Measurements from ENCODE around the gene NAALADL2. TPM values are rescaled to one million over a fixed set of nuclear protein-coding genes. Genes with fewer than 3 reads are reported as not detected.

Gene NAALADL2
- total RNA-seq, 1 donor from 2014 or later, result 9.9 TPM

DNA sequence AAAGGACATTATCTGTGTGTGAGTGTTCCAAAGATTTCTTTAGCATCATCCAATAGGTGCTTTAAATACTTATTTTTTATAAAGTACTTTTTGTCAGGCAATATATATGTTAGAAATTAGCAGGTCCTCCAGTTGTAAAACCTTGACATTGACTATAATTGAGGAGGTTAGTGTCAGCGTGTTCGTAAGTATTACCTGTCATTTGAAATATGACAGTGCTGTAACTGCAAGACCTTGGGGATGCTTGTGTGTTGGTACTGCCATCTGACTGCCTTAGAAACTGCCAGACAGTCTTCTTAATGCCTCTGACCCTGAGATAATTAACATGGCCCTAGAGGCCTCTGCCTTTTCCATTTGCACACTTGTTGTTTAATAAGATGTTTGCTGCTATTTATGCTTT lies 170.7 kb downstream of the NAALADL2 start:
- Mint-ChIP-seq H3K27me3 (no peaks in the 10 kb centered on the region), H3K4me3 (no peak overlapping the region), H3K27ac (no peak overlapping the region), H3K36me3 (no peaks in the 10 kb centered on the region), H3K9me3 (no peaks in the 10 kb centered on the region), H3K4me1 (ENCODE audit: unreplicated experiment) (no peaks in the 10 kb centered on the region)
- TF ChIP-seq, protein P1, sequence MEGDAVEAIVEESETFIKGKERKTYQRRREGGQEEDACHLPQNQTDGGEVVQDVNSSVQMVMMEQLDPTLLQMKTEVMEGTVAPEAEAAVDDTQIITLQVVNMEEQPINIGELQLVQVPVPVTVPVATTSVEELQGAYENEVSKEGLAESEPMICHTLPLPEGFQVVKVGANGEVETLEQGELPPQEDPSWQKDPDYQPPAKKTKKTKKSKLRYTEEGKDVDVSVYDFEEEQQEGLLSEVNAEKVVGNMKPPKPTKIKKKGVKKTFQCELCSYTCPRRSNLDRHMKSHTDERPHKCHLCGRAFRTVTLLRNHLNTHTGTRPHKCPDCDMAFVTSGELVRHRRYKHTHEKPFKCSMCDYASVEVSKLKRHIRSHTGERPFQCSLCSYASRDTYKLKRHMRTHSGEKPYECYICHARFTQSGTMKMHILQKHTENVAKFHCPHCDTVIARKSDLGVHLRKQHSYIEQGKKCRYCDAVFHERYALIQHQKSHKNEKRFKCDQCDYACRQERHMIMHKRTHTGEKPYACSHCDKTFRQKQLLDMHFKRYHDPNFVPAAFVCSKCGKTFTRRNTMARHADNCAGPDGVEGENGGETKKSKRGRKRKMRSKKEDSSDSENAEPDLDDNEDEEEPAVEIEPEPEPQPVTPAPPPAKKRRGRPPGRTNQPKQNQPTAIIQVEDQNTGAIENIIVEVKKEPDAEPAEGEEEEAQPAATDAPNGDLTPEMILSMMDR (conservative IDR thresholded peaks at IDR 0.05), result no peak
- DNase-seq (ENCODE audit: extremely low spot score, unreplicated experiment), result no peak

DNA sequence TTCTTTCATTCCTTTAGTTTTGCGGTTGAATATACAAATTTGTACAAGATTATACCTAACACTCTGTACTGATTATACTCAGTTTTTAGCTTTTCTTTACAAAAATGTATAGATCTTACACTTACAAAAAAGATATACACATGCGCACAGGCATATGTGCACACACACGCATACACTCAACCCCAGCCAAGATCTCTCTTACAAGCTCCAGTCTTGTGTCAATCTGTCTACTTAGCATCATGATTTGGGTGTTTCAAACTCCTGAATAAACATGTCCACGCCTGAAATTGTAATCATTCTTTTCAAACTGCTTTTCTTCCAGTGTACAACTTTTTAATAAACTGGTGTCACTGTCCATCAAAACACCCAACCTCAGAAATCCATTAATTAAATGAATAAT lies 180.7 kb downstream of the NAALADL2 start:
- Mint-ChIP-seq H3K27me3 (no peaks in the 10 kb centered on the region), H3K9me3 (no peaks in the 10 kb centered on the region), H3K36me3 (no peaks in the 10 kb centered on the region), H3K27ac (no peak overlapping the region), H3K4me1 (ENCODE audit: unreplicated experiment) (no peaks in the 10 kb centered on the region), H3K4me3 (no peak overlapping the region)
- no peak for DNase-seq (ENCODE audit: extremely low spot score, unreplicated experiment)
- TF ChIP-seq, protein P1 (conservative IDR thresholded peaks at IDR 0.05), result no peak

DNA sequence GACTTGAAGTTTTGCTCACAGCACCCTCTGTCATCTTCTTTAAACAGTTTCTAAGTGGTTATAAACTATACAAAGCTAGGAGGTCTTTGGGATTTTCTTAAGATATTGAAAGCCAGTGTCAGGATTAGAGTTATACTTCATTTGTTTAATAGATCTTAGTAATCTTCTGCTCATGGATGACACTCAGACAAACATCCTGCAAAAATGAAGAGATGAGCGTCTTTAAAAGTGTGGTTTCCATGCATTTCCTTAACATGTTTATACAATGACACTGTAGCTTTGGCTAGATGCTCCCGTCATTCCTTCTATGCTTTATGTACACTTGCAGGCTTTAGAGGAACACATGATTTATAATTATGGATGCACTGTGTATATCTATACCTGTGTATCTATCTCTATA lies 182.2 kb downstream of the NAALADL2 start:
- Mint-ChIP-seq H3K27me3 (no peaks in the 10 kb centered on the region), H3K4me1 (ENCODE audit: unreplicated experiment) (no peaks in the 10 kb centered on the region)

DNA sequence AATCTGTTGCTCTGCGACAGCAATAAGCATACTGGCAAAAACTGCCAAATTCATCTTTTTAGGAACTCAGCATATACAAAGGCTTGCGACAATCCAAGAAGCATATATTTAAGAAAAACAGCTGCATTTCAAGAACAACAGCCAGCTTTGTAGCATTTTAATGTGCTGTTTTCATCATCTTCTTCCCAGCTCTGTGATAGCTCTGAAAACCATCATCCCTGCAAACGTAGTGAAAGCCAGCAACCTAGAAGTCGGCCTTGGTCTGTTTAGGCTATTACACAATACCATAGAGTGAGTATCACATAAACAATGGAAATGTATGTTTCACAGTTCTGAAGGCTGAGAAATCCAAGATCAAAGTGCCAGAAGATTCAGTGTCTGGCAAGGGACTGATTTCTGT lies 187.5 kb downstream of the NAALADL2 start:
- Mint-ChIP-seq H3K4me3 (no peak overlapping the region), H3K27me3 (no peaks in the 10 kb centered on the region), H3K27ac (no peak overlapping the region), H3K36me3 (peaks cover 5% of the 10 kb centered on the region), H3K4me1 (ENCODE audit: unreplicated experiment) (no peaks in the 10 kb centered on the region), H3K9me3 (peaks cover 7% of the 10 kb centered on the region)
- no peak for DNase-seq (ENCODE audit: extremely low spot score, unreplicated experiment)
- TF ChIP-seq, protein P1 (conservative IDR thresholded peaks at IDR 0.05), result no peak

More for the DNA sequence above, 182.2 kb downstream of the NAALADL2 start:
- no peak overlapping the region for H3K27ac Mint-ChIP-seq
- H3K4me3 Mint-ChIP-seq, result no peak overlapping the region
- TF ChIP-seq, protein P1 (conservative IDR thresholded peaks at IDR 0.05), result no peak
- no peaks in the 10 kb centered on the region for H3K36me3 Mint-ChIP-seq
- no peaks in the 10 kb centered on the region for H3K9me3 Mint-ChIP-seq
- no peak for DNase-seq (ENCODE audit: extremely low spot score, unreplicated experiment)

DNA sequence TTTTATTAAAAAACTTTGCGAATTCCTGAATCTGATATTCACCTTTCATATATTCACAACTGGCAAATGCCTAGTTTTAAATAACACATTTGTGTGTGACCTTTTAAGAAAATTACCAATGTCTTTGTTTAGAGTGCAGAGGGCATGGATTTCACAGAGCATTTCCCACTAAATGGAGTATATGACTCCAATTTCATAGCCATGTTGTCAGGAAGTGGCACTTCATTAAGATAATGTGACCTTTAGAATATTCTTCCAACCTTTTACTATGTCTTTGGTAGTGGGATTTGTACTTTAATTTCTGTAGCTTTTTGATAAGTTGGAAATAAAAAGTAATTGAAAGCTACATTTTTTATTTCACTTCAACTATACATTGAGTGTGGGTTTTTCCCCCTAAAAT lies 188.7 kb downstream of the NAALADL2 start:
- Mint-ChIP-seq H3K9me3 (peaks cover 7% of the 10 kb centered on the region), H3K36me3 (peaks cover 6% of the 10 kb centered on the region), H3K4me3 (no peak overlapping the region), H3K27ac (no peak overlapping the region), H3K27me3 (no peaks in the 10 kb centered on the region), H3K4me1 (ENCODE audit: unreplicated experiment) (no peaks in the 10 kb centered on the region)
- TF ChIP-seq, protein P1 (conservative IDR thresholded peaks at IDR 0.05), result no peak
- no peak for DNase-seq (ENCODE audit: extremely low spot score, unreplicated experiment)

DNA sequence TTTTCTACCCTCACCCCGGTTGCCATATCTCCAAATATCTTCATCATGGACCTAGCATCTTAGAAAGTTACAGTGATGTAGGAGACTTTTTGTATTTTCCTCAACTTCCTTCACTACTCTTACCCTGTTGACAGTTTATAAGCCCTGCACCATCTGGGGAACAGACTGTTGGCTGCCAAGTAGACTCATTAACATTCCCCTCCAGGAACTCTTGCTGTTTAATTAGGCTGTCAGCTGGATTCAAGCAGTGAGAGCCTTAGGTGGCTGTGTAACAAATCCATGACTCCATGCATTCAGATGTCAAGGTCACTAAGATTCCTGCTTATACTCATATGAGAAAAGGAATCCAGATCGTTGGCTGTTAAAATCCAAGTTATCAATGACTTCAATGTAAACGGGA lies 198.3 kb downstream of the NAALADL2 start:
- Mint-ChIP-seq H3K27ac (no peak overlapping the region), H3K27me3 (no peaks in the 10 kb centered on the region), H3K9me3 (peaks cover 24% of the 10 kb centered on the region), H3K4me3 (no peak overlapping the region), H3K4me1 (ENCODE audit: unreplicated experiment) (peaks cover 6% of the 10 kb centered on the region), H3K36me3 (peaks cover 6% of the 10 kb centered on the region)
- TF ChIP-seq, protein P1 (conservative IDR thresholded peaks at IDR 0.05), result no peak
- DNase-seq (ENCODE audit: extremely low spot score, unreplicated experiment), result no peak

All from type B pancreatic cell (in vitro differentiated cells).